HK-2 (cell line): ENCODE measurements around the gene OR4C5.
"Not testable (repeated sequence)": the region's sequence is repeated elsewhere in the genome, so short reads cannot be mapped to it uniquely, and the experiment has no call there.

Experiments
- DNase-seq: peaks from one replicate; pipeline ENCODE4 v3.0.0-alpha.2; 2018; ENCODE audit not compliant: unreplicated experiment

Gene OR4C5

GRCh38 chr11:48366365-48366764, at the start of gene OR4C5:
Gene OR4C5, minus strand, starts transcription at chr11:48366465. Its CDS starts 0 bp downstream, at chr11:48366465.
- no peak for DNase-seq

DNA sequence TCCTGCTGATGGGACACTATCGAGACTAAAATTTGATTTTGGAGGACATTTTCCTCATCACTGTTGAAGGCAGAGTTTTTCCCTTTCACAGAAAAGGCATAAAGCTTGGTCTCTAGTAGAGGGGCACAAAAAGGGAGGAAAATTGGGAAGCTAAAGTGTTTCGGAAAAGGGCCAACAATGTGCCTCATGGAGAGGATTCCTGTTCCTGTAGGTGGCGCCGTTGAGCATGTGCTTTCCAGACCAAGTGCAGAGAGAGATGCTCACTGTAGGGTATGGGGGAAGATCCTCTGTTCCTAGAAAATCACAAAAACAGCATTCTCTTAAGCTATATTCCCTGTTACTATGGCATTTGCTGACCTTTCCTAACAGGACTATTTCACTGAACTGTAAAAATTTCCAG, 18.4 kb upstream of the OR4C5 start:
- no peak for DNase-seq

GRCh38 chr11:48384151-48384550, 17.9 kb upstream of the OR4C5 start:
- DNase-seq: not testable (repeated sequence)

DNA sequence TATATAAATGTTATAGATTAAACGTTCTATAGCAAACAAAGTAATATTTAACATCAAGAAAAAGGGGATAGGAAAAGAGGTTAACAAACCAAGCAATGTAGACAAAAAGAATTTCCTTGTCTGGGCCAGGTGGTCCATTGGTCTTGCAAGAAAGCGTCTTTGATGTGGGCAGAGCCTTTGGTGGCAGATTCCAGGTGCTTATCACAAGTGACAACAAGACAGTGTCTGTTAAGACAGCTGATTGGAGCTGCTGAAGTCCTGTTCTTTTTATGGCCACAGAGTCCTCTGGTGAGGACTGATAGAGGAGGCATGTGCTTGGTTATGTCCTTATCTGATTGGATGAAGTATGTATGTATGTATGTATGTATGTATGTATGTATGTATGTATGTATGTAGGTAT, 5.0 kb downstream of the OR4C5 start:
- DNase-seq: not testable (repeated sequence)

- no peak for DNase-seq
Measured at GRCh38 chr11:48354677-48355076, 11.6 kb downstream of the OR4C5 start.

DNA sequence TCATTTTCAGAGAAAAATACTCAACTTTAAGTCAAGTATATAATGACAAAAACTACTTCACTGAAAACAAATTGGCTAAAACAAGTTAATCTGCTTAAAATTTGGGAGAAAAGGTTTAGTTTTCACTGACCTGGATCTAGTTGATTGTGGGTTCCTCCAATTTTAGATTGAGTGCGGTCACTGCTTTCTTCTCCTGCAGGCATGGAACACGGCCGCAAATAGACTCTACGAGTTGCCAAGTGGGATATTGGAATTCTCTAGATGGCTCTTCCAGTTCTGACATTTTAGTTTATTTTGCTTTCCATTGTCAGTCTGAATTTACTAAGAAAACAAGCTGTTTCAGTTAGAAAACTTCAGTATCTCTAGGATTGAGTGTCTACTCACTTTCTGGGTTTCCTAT, 12.3 kb downstream of the OR4C5 start:
- no peak for DNase-seq

- DNase-seq: not testable (repeated sequence)
Measured at GRCh38 chr11:48346286-48346685, 20.0 kb downstream of the OR4C5 start.

- not testable (repeated sequence) for DNase-seq
Measured at GRCh38 chr11:48342505-48342904, 23.8 kb downstream of the OR4C5 start.

DNA sequence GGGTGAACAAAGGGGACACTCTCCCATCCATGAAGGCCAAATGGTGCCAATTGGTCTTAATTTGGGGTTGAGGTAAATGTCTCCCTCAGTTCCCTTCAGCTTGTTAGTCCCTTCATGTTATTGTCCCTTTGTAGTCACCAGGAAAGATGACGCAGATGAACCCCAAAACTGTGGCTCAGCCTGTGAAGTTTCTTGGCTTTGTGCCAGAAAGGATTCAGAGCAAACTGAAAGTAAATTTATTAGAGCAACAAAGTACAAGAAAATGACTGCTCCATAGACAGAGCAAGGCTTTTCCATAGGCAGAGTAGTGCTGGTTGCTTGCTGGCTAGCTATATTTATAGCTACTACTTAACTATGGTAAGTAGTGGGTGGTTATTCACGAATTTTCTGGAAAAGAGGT, 24.8 kb downstream of the OR4C5 start:
- no peak for DNase-seq

GRCh38 chr11:48324620-48325019, 41.6 kb downstream of the OR4C5 start, which contains the start of gene OR4C3:
Gene OR4C3, plus strand, starts transcription at chr11:48324920. Its CDS starts 102 bp downstream, at chr11:48325022.
- DNase-seq: not testable (repeated sequence)

GRCh38 chr11:48319813-48320212, 46.5 kb downstream of the OR4C5 start:
- not testable (repeated sequence) for DNase-seq
